Transverse colon (tissue), 3 donors: ENCODE results near the gene FBXL2.

ENCODE experiments used
- CTCF ChIP-seq, 5 experiments: fragments of 200-600 bp in 3 of 5; fragments of 450-650 bp in 2 of 5; sonication (generic) in 3 of 5; IDR thresholded peaks; 1 replicate in 2 of 5; 2 replicates in 3 of 5; pipeline ENCODE4 v1.5.1; 2016 to 2017; ENCODE audit warnings: antibody characterized with exemption in 5 of 5, inconsistent platforms in 3 of 5, mild to moderate bottlenecking in 2 of 5, moderate library complexity in 1 of 5
- EP300 ChIP-seq: sonication (generic); formaldehyde crosslinking; IDR thresholded peaks from one replicate; pipeline ENCODE4 v1.6.1; 2017; ENCODE audit warnings: antibody characterized with exemption, low read depth
- POLR2A ChIP-seq: fragments of 450-650 bp; IDR thresholded peaks from one replicate; pipeline ENCODE4 v1.6.1; 2016; ENCODE audit warnings: antibody characterized with exemption, mild to moderate bottlenecking, moderate library complexity

GRCh38 chr3:33388374-33389100 lies 111.3 kb downstream of the FBXL2 start:
- TF ChIP-seq POLR2A (no peak), CTCF (IDR thresholded peaks at IDR 0.05) (no peak), EP300 (no peak)
